BE2C (cell line): ENCODE measurements around the gene KCNN3.

ENCODE experiments used
- DNase-seq: peaks from one replicate; pipeline ENCODE4 v3.0.0-alpha.2; 2020
- H3K27me3 ChIP-seq: fragments of 250-450 bp; sonication (Bioruptor Pico); 2 replicates; pipeline ENCODE4 v1.5.1; 2020; ENCODE audit warnings: mild to moderate bottlenecking
- H3K36me3 ChIP-seq: fragments of 250-450 bp; sonication (Bioruptor Pico); 2 replicates; pipeline ENCODE4 v1.5.1; 2020; ENCODE audit warnings: mild to moderate bottlenecking
- H3K4me1 ChIP-seq: fragments of 250-450 bp; sonication (Bioruptor Pico); 2 replicates; pipeline ENCODE4 v1.5.1; 2020
- H3K4me3 ChIP-seq: 2 replicates; pipeline ENCODE4 v1.5.1; 2011; ENCODE audit warnings: low read depth, low read length
- H3K9me3 ChIP-seq: fragments of 250-450 bp; sonication (Bioruptor Pico); 2 replicates; pipeline ENCODE4 v1.5.1; 2020
- CTCF ChIP-seq: IDR thresholded peaks from 2 replicates; pipeline ENCODE4 v1.5.1; 2012; ENCODE audit warnings: mild to moderate bottlenecking, low read depth, low read length

The KCNN3 gene

GRCh38 chr1:154801234-154802011, 68.7 kb downstream of the KCNN3 start:
- no peak for DNase-seq
- H3K36me3 ChIP-seq = no peaks in the 10 kb centered on the region
- TF ChIP-seq CTCF = no peak
- no peaks in the 10 kb centered on the region for H3K27me3 ChIP-seq
- H3K4me3 ChIP-seq = no peak overlapping the region
- H3K9me3 ChIP-seq = no peaks in the 10 kb centered on the region
- H3K4me1 ChIP-seq = no peaks in the 10 kb centered on the region; the same call in none of the 2 replicates

- H3K27me3 ChIP-seq = no peaks in the 10 kb centered on the region
- no peak for DNase-seq
- no peaks in the 10 kb centered on the region for H3K36me3 ChIP-seq
Measured at GRCh38 chr1:154799188-154799587, 70.9 kb downstream of the KCNN3 start.

GRCh38 chr1:154798645-154799044, 71.4 kb downstream of the KCNN3 start:
- no peaks in the 10 kb centered on the region; the same call in 1 of the 2 replicates for H3K4me1 ChIP-seq
- no peaks in the 10 kb centered on the region for H3K27me3 ChIP-seq
- no peak overlapping the region for H3K4me3 ChIP-seq
- no peak for DNase-seq
- H3K36me3 ChIP-seq = no peaks in the 10 kb centered on the region
- TF ChIP-seq CTCF = no peak
- H3K9me3 ChIP-seq = no peaks in the 10 kb centered on the region

More at GRCh38 chr1:154799188-154799587, 70.9 kb downstream of the KCNN3 start:
- Histone ChIP-seq H3K4me3 (no peak overlapping the region), H3K9me3 (no peaks in the 10 kb centered on the region), H3K4me1 (no peaks in the 10 kb centered on the region; the same call in 1 of the 2 replicates)
- TF ChIP-seq CTCF = no peak

- no peak for TF ChIP-seq CTCF
- H3K9me3 ChIP-seq = no peaks in the 10 kb centered on the region
- no peaks in the 10 kb centered on the region for H3K4me1 ChIP-seq
- DNase-seq = no peak
- no peak overlapping the region for H3K4me3 ChIP-seq
- H3K27me3 ChIP-seq = no peaks in the 10 kb centered on the region
- H3K36me3 ChIP-seq = no peaks in the 10 kb centered on the region
Measured at GRCh38 chr1:154797175-154797574, 72.9 kb downstream of the KCNN3 start.

- Histone ChIP-seq H3K27me3 (no peaks in the 10 kb centered on the region), H3K36me3 (no peaks in the 10 kb centered on the region)
- no peak for DNase-seq
Measured at GRCh38 chr1:154796303-154796892, 73.7 kb downstream of the KCNN3 start.

More at GRCh38 chr1:154796303-154796892, 73.7 kb downstream of the KCNN3 start:
- Histone ChIP-seq H3K4me1 (no peaks in the 10 kb centered on the region; the same call in 1 of the 2 replicates), H3K9me3 (no peaks in the 10 kb centered on the region), H3K4me3 (no peak overlapping the region)
- no peak for TF ChIP-seq CTCF
